OCI-LY3 (cell line): ENCODE measurements around the gene CHML.

ENCODE experiments used
- CTCF ChIP-seq: fragments of 200-600, 300-600 bp; sonication (generic); IDR thresholded peaks from 2 replicates; pipeline ENCODE4 v1.5.1; 2014; ENCODE audit warnings: antibody characterized with exemption, low read length, low read depth
- EZH2phosphoT487 ChIP-seq: fragments of 200-600 bp; shearing (Covaris generic); IDR thresholded peaks from 2 replicates; pipeline ENCODE4 v1.6.1; 2018; ENCODE audit warnings: antibody characterized with exemption, mixed run types, low read depth

GRCh38 chr1:241648159-241648558 is 8.0 kb upstream of the CHML start:
- TF ChIP-seq CTCF (no peak), EZH2phosphoT487 (no peak)
